Pons (tissue), 1 donor: Measurements from ENCODE around the gene SLC39A11.

Source experiments
- DNase-seq: peaks from one replicate; pipeline ENCODE4 v3.0.0-alpha.2; 2016; ENCODE audit warnings: low spot score

The SLC39A11 gene

DNA sequence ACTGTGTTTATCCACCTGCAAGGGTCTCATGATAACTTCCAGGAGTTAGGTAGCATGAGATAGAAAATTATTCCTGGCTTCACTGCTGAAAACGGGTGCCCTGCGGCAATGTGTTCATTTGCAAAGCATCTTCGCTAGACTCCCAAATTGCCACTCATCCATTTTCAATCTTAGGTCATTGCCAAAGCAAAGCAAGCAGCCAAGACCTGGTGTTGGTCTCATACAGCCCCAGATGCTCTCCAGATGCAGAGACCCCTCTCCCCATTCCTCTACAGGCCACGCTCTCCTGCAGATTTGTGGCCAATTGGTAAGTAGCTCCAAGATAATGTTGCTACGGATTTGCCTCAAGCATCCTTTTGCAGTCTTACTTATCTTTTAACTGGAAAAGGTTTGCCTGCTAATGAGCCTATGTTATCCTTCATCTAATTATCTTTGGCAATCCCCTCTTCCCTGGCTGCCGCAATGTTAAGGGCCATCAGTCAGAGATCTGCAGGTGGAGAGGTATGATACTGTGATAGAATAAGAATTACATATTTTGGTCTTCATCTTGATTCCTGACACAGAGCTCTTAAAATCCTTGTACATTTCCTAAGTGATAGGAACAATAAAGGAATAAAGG, 222.0 kb downstream of the SLC39A11 start:
- no peak for DNase-seq

DNA sequence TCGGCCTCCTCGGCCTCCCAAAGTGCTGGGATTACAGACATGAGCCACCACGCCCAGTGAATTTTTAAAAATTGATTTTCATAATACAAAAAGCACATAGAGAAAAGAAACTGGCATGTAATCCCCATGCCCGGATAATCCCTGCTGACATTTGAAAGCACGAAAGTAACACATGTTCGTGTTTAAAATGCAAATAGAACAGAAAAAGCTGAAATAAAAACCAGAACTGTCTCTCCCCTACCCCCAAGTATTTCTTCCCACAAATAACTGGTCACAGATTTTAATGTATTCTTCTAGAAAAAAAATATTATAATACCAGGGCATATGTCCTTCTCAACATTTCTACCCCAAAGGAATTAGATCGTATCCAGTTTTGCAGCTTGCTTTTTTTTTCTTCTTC, 222.9 kb downstream of the SLC39A11 start:
- no peak for DNase-seq

DNA sequence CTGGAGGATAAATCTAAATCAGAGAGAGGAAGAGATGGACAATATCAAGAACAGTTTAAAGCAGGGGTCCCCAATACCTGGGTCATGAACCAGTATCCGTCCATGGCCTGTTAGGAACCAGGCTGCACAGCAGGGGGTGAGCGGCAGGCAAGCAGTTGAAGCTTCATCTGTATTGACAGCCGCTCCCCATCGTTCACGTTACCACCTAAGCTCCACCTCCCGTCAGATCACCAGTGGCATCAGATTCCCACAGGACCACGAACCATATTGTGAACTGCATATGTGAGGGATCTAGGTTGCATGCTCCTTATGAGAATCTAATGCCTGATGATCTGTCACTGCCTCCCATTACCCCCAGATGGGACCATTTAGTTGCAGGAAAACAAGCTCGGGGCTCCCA, 226.5 kb downstream of the SLC39A11 start:
- no peak for DNase-seq

DNA sequence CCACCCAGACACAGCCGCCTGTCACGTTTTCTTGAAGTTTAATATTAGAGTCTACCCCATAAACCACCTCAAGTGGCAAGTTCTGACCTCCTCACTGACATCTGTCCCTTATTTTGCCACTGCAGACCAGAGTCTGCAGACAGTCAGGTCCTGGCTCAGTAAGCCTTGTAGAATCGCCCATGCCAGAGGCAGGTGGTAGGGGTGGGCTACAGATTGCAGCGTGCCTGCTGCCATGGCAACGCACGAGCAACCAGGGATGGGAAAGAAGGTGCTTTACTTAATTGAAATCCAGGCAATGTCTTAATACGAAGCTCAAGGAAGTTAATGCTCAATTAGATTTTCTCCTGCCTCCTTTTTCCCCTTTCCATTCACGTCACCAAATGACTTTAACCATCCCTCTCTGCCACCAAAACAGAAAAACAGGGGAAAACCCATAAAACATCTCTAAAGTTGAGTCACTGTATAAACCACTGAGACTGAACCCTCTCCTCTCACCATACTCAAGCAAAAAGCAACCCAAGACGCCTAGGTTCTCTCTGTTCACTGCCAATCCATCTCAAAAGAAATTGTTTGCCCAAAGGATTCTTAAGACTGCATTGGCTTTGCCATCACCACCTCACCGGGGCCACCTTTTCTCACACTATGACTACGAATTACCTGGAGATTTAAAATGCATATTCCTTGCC, 228.8 kb downstream of the SLC39A11 start:
- DNase-seq = no peak

DNA sequence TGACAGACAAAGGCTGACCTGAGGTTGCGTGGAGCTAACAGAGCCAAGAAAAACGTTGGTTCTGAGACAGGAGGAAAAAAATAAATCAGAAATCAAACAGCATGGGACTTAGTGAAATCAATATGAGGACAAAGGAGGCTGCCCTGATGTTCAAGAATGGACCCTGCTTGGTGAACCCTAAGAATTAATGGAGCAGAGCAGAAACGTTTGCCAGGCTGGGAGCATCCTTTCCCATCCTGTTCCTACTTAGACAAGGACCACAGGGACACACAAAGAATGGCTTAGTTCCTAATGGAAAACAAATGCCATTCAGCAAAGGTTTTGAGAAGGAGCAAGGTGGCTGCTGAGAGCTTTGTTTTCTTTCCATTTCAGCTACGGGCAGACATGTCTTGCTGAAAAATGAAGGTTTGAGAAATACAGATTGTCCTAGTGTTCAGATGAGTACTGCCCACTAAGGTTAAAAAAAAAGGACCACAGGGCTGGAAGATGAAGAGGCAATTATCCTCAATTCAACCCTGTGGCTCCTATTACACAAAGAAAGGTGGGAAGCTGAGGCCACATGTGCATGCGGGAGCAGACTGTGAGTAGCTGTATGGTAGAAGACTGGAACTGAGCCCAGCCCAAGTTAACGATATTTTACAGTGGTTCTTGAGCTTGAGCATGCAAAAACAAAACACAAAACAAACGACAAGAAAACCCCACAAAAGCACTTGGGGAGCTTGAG, 230.1 kb downstream of the SLC39A11 start:
- DNase-seq = no peak

DNA sequence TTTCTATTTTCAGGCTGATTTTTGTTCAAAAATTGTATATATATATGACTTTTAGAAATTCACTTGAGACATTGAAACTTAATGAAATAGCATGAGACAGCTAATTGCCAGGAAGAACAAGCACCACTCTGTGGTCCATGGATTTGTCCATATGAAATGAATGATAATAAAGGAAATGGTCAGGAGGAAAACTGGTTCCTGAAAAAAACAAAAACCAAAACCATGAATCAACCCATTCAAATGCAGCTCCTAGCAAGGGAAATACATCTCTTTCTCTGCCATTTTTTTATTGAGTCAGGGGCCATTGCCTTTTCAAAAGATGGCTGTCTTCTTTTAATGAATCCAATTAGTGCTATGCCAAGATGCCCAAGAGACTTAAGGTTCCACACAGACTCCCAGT, 230.7 kb downstream of the SLC39A11 start:
- no peak for DNase-seq

DNA sequence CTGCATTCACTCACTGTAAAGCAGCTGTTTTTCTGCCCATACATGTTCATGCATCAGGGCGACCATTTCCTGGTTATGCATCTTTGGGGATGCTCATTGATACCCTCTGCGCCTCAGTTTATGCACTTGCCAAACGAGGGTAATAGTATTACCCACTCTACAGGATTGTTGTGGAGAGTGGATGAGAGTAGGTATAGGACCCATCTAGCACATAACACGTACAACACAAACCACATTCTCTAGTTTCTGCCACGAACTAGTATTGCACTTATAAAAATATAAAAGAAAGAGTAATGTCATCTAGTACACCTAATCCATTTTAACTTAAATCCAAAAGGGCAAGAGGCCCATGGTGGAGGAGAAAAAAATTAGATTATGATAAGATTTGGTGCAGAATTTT, 231.7 kb downstream of the SLC39A11 start:
- no peak for DNase-seq

DNA sequence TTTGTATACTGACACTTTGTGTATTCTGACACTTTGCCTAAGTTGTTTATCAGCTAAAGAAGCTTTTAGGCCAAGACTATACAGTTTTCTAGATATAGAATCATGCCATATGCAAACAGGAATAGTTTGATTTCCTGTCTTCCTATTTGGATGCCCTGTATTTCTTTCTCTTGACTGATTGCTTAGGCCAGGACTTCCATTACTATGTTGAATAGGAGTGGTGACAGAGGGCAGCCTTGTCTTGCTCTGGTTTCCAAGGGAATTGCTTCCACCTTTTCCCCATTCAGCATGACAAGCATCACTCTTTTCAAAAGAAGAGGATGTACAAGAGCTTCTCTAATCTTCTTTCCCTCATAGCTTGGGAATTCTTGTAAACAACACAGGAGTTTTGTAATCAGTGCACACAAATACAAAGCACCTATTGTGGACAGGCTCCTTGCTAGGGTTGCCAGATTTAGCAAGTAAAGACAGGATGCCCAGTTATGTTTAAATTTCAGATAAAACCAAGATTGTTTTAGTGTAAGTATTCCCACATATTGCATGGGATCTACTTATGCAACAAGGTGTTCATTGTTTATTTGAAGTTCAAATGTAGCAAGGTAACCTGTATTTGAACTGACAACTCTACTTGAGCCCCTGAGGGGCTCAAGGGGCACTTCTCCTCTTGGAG, 233.5 kb downstream of the SLC39A11 start:
- no peak for DNase-seq

DNA sequence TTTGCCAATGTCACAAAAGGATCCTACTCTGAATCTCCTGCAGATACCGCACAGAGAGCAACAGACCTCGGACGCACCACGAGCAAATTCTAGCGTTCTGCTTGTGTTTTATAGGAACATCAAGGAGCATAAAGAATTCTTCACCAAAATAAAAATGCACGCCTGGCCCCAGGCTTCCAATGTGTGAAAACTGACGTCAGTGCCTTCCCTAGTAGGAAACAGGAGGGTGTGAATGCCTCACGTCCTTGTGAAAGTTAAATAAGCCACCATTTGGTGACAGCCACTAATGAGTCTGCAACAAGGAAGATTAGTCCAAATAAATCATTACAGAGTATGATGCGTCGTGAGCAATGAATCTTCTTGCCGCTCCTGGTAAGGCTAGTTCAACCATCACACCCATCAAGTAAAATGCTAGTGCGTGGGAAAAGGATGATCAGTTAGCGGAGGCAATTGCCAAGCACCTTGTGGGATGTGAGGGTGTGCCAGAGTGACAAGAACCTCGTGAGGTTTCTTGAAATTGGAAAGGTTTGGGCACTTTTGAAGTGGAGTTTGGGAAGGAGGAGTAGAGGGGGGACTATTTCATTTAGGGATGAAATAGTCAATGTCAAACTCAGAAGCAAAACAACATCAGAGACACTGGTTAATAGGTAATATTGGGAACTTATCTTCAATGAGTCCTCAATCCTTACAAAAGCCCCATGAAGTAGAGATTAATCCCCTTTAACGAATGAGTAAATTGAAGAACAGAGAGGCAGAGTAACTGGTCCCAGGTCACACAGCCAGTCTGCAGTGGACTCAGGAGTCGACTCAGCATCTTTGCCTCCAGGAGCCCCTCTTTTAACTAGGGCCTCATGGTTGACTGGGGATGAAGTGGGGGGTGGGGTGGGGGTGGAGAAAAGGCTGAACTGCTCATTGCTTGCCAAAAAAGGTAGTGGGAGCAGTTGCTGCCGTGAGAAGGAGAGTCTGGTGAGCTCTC, 238.8 kb downstream of the SLC39A11 start:
- no peak for DNase-seq

DNA sequence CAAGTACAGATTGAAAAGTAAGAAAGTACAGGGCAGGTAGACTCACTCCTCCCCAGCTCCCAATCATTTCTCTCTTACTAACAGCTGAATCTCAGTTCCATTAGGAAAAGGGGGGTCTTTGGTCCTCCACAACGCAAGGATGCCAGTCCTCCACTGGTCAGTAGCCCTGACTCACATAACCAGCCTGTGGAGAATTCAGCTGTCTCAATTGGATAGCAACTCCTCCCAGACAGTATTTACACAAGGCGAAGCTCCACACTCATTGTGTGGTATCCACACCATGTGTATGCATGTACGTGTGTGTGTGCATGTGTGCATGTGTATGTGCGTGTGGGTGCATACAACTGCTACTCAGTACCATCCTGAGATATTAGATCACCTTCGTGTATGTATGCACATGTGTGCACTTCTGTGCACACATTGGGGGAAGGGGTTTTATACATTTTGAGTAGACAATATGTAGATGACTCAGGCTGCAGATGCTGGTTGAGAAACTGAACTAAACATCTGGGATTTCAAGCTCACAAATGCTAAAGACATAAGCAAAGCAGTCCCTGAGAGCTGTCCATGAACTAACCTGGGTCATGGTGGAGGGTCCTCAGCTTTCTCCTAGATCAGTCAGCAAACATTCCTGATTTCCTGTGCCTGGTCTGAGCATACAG, 240.1 kb downstream of the SLC39A11 start:
- no peak for DNase-seq

DNA sequence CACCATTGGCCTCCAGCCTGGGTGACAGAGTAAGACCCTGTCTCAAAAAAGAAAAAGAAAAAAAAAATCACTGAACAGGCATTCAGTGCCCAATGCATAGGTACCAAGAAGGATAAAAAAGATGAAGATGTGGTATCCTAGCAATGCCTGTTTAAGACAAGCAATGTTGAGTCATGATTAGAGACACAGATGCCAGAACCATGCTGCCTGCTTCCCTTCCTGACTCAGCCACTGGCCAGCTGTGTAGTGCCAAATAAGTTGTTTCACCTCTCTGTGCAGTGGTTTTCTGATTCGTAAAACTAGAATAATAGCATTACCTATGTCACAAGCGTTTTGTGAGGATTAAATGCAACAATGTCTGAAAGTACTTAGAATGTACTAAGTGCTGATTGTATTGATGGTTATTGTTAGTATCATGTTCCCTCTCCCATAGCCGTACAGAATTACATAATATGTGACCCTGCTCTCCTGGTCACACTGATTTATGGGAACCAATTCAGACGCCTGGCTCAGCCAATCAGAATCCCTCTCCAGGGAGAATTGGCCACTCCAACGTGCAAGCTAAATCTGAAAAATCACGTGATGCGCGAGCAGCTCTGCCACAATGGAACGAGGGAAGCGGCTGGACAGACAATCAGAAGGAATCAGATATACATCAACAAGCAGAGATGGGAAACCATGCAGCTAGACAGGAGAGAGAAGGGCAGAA, 241.9 kb downstream of the SLC39A11 start:
- DNase-seq = no peak

DNA sequence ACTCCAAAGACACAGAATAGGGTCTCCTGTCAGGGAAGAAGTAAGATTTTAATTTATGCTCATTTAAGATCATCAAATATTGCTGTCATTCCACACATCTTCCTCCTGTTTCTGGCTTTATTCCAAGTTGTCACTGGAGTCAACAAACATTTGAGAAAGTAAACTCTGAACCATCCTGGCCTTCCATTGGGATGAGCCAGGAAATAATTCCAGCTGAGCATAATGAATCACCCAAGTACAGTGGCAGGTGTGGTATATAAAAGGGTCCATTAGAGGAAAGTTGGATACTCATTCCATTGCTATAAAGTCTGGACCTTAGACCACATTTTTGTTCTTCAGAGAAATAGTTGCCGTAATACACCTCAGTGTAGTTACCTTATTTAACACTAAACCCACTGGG, 246.1 kb downstream of the SLC39A11 start:
- no peak for DNase-seq

DNA sequence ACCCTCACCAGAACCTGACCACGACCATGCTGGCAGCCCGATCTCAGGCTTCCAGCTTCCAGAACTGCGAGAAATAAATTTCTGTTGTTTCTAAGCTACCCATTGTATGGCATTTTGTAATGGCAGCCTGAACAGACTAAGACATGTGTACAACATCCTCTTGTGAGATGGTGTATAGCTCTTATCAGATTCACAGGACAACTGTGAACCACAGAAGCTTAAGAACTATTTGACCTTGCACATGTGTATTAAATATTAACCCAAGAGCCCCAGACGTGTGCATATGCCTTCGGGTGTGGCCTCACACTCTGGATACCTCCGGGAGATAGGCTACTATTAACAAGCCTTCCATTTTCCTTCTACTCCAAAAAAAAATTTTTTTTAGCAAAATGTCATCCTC, 248.9 kb downstream of the SLC39A11 start:
- no peak for DNase-seq

DNA sequence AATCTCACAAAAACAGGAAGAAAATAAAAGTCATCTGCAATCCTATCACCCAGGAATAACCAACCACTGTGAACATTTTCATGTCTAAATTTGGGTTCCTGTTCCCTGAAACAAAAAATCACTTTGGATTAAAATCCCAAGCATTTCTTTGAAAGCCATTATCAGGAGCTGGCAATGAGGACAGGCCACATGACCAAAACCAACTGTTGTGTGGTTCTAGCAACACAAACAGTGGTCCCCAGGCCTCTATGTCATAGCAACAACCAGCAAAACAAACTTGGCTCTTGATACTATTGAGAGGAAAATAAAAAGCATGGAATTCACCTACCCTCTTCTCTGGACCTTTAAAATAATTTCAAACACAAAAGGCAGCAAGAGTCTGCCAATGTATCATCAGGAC, 252.5 kb downstream of the SLC39A11 start:
- no peak for DNase-seq

DNA sequence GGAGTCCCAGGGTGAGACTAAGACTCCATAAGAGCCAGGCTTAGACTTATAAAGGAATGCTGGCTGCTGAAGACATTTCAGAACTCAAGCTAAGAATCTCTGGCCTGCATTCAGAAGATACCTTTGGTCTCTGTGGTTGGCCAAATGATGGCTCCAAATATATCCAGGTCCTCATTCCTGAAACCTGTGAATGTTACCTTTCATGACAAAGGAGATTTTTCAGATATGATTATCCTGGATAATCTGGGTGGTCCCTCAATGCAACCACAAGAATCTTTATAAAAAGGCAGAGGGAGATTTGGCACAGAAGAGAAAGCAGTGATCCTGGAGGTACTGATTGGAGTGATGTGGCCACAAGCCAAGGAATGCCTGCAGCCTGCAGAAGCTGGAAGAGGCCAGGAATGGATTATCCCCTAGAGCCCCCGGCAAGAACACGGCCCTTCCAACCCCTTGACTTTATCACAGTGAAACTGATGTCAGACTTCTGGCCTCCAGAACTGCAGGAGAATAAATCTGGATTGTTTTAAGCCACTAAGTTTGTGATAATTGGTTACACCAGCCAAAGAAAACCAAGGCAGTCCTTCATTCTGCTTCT, 253.3 kb downstream of the SLC39A11 start:
- DNase-seq = no peak

DNA sequence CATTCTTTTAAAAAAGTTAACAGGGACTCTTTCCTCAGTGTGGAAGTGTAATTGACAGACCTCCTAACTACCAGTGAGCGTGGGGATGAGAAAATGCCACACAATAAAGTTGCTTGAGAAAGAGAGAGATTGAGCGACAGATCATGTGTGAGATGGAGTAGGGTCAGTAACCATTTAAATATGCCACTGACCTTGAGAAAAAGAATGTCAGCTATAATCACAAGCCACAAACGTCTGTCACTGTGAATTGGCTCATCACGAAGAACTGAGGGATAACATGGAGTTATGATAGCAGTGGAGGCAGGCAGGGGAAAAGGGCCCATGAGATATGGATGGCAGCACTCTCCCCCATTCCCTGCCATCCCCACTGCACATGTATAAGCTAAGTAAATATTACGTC, 253.9 kb downstream of the SLC39A11 start:
- no peak for DNase-seq

DNA sequence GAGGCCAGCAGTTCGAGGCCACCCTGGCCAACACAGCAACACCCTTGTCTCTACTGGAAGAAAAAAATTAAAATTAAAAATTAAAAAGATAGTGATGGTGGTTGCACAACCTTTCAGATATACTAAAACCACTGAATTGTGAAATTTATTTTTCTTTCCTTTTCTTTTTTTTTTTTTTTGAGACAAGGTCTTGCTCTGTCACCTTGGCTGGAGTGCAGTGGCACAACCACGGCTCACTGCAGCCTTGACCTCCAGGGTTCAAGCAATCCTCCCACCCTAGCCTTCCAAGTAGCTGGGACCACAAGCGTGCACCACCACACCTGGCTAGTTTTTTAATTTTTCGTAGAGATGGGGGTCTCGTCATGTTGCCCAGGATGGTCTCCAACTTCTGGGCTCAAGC, 254.4 kb downstream of the SLC39A11 start:
- DNase-seq = no peak

DNA sequence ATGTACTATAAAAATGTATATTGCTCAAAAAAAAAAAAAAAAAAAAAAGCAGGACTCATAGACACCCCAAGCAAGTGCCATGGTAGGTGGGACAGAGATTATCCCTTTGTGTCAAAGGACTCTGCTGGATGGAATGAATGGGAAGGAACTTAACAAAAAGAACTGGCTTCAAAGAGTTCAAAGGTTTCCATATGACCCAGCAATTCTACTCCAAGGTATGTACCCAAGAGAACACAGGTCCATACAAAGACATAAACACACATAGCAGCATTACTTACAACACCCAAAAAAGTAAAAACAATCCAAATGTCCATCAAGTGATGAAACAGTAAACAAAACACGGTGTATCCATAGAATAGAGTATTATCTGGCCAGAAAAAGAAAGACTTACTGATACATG, 255.2 kb downstream of the SLC39A11 start:
- DNase-seq = no peak

DNA sequence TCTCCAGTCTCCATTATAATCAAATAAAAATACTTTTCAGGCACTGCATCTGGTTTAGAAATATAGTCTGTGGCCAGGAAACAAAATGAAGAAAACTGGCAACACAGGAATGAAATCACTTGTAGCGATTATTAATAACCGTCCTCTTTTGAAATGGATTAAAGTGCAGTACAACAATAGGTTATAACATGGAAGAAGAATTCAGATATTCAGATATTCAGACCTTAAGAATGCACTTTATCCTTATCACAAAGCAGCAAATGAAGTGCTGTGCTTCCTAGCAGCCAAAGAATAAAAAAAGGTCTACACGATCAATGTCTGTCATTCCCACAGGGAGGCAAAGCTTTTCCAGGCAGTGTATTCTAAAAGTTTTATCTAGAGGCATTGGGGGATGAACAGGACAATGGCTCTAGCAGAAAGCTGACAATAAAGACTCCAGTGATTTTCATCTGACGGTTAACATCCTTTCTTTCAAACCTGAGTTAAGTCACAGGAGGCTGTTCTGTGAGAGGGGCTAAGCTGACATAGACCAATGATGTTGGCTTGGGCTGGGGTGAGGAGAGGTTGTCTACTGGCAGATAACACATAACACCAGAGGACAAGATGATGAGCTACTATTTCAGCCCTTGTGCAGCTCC, 259.2 kb downstream of the SLC39A11 start:
- DNase-seq = no peak

DNA sequence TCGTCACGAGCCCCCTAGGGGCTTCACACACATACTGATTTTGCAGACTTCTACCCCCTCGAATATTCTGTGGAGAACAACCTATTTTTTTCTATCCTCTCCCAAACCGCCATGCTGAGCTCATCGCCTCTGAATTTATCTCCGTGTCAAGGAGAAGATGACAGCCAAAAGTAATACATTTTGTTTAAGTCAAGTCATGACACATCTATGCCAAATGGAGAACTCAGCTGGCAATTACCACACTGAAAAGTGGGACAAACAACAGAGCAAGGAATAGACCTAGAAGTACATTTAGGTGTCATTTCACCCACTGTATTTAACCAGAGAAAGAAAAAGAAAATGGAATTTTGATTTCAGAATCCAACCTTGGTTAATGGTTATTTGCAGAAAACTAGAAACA, 260.2 kb downstream of the SLC39A11 start:
- no peak for DNase-seq
